ENCODE data around the gene PIK3C2A. TPM values are rescaled to one million over a fixed set of nuclear protein-coding genes. Genes with fewer than 3 reads are reported as not detected.
A peak's percentile ranks its signal among the peaks of the same experiment; 100 is the strongest.

Gene PIK3C2A
- total and polyA plus RNA-seq, 12 donors: 11.0 to 89.3 (median 65.3) TPM

DNA sequence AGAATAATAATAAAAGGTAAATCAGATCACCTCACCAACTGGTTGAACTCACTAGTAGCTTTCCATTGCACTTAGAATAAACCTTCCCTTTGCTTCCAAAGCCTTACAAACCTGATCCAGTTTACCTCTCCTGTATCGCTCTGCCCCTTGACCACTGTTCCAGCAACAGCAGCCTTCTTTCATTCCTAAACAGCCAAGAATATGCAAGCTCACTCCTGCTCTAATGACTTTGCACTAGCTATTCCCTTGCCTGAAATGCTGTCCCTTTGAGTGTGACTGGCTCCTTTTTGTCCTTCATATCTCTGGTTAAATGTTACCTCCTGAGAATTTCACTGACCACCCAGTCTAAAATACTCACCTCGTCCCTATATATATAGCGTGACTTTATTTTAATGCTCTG is 9.6 kb upstream of the PIK3C2A start:
- no peaks in the 10 kb centered on the region for H3K9me3 ChIP-seq (replicated peaks in 1 of 3)
- no peaks in the 10 kb centered on the region for H3K4me1 ChIP-seq (replicated peaks in 1 of 2)
- H3K27ac ChIP-seq: no peak overlapping the region
- intact Hi-C loops (cut with DNase I): loop anchor here in 1 of 2 donors (10.0 kb wide), 1 partner anchor 73 kb away; no protein-coding TSS in a partner anchor
- no peak for TF ChIP-seq POLR2A (IDR thresholded peaks at IDR 0.05)
- TF ChIP-seq, protein P1, sequence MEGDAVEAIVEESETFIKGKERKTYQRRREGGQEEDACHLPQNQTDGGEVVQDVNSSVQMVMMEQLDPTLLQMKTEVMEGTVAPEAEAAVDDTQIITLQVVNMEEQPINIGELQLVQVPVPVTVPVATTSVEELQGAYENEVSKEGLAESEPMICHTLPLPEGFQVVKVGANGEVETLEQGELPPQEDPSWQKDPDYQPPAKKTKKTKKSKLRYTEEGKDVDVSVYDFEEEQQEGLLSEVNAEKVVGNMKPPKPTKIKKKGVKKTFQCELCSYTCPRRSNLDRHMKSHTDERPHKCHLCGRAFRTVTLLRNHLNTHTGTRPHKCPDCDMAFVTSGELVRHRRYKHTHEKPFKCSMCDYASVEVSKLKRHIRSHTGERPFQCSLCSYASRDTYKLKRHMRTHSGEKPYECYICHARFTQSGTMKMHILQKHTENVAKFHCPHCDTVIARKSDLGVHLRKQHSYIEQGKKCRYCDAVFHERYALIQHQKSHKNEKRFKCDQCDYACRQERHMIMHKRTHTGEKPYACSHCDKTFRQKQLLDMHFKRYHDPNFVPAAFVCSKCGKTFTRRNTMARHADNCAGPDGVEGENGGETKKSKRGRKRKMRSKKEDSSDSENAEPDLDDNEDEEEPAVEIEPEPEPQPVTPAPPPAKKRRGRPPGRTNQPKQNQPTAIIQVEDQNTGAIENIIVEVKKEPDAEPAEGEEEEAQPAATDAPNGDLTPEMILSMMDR (IDR thresholded peaks at IDR 0.05): no peak
- 92 to 98% (median 95%) methylated on average over 3 of the region's 3 CpGs for WGBS, 4 donors
- no peaks in the 10 kb centered on the region for H3K27me3 ChIP-seq
- no peak for DNase-seq
- H3K4me3 ChIP-seq: no peak overlapping the region
- H3K36me3 ChIP-seq (replicated peaks in 1 of 2): no peaks in the 10 kb centered on the region

GRCh38 chr11:17214338-17214737 is 6.6 kb upstream of the PIK3C2A start:
- Histone ChIP-seq H3K27ac (no peak overlapping the region), H3K27me3 (no peaks in the 10 kb centered on the region), H3K4me1 (replicated peaks in 1 of 2) (peaks cover 8 to 18% of the 10 kb centered on the region in 2 donors), H3K36me3 (replicated peaks in 1 of 2) (no peaks in the 10 kb centered on the region), H3K9me3 (replicated peaks in 1 of 3) (no peaks in the 10 kb centered on the region), H3K4me3 (no peak overlapping the region)
- no peak for DNase-seq
- TF ChIP-seq, protein P1 (IDR thresholded peaks at IDR 0.05): no peak
- no peak for TF ChIP-seq POLR2A (IDR thresholded peaks at IDR 0.05)
- intact Hi-C loops (cut with DNase I): loop anchor here in 1 of 2 donors (10.0 kb wide), 1 partner anchor 70 kb away; no protein-coding TSS in a partner anchor

GRCh38 chr11:17211286-17211685 is 3.5 kb upstream of the PIK3C2A start:
- Histone ChIP-seq H3K9me3 (replicated peaks in 1 of 3) (no peaks in the 10 kb centered on the region), H3K27ac (no peak overlapping the region), H3K4me3 (no peak overlapping the region), H3K36me3 (replicated peaks in 1 of 2) (no peaks in the 10 kb centered on the region), H3K27me3 (no peaks in the 10 kb centered on the region), H3K4me1 (replicated peaks in 1 of 2) (peaks cover 15 to 30% of the 10 kb centered on the region in 2 donors)
- WGBS, 4 donors: 70 to 85% (median 74%) methylated on average over 1 of the region's 1 CpG
- no peak for DNase-seq
- intact Hi-C loops (cut with DNase I): loop anchor here in 1 of 2 donors (10.0 kb wide), 1 partner anchor 66 kb away; no protein-coding TSS in a partner anchor
- no peak for TF ChIP-seq POLR2A (IDR thresholded peaks at IDR 0.05)
- TF ChIP-seq, protein P1 (IDR thresholded peaks at IDR 0.05): no peak

- no peak for DNase-seq
- intact Hi-C loops (cut with DNase I): loop anchor here (5.0 to 10.0 kb wide), 3 partner anchors 65 to 133 kb away; partner anchors contain the start of gene RPS13 (in 1 of the 2)
- Histone ChIP-seq H3K27me3 (no peaks in the 10 kb centered on the region), H3K27ac (peak overlapping the region; percentile 49 to 99 (median 97)), H3K9me3 (replicated peaks in 1 of 3) (no peaks in the 10 kb centered on the region), H3K4me3 (no peak overlapping the region), H3K4me1 (replicated peaks in 1 of 2) (peaks cover 15 to 38% of the 10 kb centered on the region in 2 donors), H3K36me3 (replicated peaks in 1 of 2) (no peaks in the 10 kb centered on the region)
- WGBS, 4 donors: 57 to 93% (median 88%) methylated on average over 1 of the region's 1 CpG
- TF ChIP-seq, protein P1 (IDR thresholded peaks at IDR 0.05): no peak
- TF ChIP-seq POLR2A (IDR thresholded peaks at IDR 0.05): no peak
Measured at GRCh38 chr11:17209939-17210245, 2.1 kb upstream of the PIK3C2A start.
